ENCODE results near the gene KRTAP5-6.
"Not testable (repeated sequence)": the region's sequence is repeated elsewhere in the genome, so short reads cannot be mapped to it uniquely, and the experiment has no call there.

KRTAP5-6 gene

DNA sequence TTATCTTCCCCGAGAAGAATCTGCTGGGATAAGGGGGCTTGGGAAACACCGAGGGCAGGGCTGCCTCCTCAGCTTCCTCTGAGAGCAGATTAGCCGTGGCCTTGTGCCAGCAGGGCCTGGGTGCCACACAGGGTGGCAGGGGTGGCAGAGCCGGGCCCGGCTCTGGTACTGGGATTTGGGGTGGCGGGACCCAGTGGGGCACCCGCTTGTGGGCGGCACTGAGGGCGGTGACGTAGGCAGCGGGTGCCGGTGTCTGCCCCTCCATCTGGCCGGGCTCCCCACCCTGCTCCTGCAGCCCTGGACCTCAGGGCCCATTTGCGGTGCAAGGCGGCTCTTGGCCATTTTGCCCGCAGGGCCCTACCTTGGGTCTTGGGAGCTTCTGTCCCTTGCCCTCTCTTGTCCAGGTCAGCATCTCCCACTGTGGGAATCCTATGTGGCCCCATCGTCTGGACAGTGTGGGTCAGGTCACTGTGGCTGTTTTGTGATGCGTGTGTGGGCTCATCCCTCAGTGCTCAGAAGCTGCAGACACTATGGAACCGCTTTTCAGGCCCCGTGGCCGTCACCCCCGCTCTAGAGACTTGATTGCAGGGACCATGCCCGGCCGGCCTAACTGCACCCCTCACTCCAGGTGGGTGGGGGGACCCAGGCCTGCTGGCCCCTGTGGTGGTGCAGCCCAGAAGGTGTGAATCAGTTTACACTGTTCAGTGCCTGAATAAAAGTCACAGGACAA is 29.7 kb upstream of the KRTAP5-6 start:
- no peaks in the 10 kb centered on the region for H3K9me3 ChIP-seq (ENCODE audit: control insufficient read depth, insufficient read depth, low read length)
- no peak overlapping the region for H3K9ac ChIP-seq (ENCODE audit: low read depth, low read length)
- no peaks in the 10 kb centered on the region for H3K4me1 ChIP-seq (ENCODE audit: control insufficient read depth, insufficient read depth, low read length)
- no peaks in the 10 kb centered on the region for H3K36me3 ChIP-seq (ENCODE audit: control insufficient read depth, insufficient read depth, low read length)
- H3K4me3 ChIP-seq (ENCODE audit: low read depth, low read length) = no peak overlapping the region
- peaks cover 2% of the 10 kb centered on the region for H3K27me3 ChIP-seq (ENCODE audit: control insufficient read depth, insufficient read depth, low read length)

DNA sequence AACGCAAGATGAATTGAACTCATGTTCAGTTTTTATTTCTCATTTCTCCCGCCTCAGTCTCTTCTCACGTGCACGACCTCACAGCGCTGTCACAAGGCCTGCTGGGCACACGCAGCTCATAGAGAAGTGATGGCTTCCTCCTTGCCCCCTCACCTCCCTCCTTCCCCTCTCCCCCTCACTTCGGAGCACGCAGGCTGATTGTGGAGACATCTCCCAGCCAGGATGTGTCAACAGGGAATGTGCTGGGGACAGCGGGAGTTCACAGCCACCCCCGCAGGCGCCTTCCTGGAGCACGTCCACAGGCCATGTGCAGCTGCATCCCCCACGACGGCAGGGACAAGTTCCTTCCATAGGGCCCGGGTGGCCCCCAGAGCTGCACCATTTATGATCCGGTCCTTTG is 29.1 kb upstream of the KRTAP5-6 start:
- Histone ChIP-seq H3K9ac (ENCODE audit: low read depth, low read length) (no peak overlapping the region), H3K27me3 (ENCODE audit: control insufficient read depth, insufficient read depth, low read length) (peaks cover 2% of the 10 kb centered on the region), H3K4me3 (ENCODE audit: low read depth, low read length) (no peak overlapping the region), H3K4me1 (ENCODE audit: control insufficient read depth, insufficient read depth, low read length) (no peaks in the 10 kb centered on the region), H3K9me3 (ENCODE audit: control insufficient read depth, insufficient read depth, low read length) (no peaks in the 10 kb centered on the region), H3K36me3 (ENCODE audit: control insufficient read depth, insufficient read depth, low read length) (no peaks in the 10 kb centered on the region)

DNA sequence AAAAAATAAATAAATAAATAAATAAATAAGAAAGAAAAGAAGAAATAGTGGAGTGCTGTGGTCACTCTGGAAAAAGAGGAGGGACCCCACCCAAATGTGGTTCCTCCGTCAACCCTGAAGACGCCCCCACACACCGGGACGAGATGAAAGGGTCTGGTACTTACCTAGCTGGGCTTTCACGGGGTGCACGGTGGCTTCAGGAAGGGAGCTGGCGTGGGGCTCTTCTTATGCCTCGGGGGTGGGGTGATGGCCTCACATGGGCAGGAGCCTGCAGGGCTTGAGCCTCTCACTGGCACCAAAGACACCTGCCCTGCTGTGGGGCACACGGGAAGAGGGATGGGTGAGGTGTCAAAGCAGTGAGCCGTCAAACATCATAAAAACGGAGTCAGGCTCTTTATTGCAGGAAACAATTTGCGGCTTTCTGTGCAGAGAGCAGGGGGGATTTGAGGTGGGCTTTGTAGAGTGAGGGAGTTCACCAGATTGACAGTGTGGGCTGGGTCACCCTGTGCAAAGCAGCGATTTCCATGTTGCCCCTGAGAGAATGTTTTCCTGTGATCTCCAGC is 28.0 kb upstream of the KRTAP5-6 start:
- no peaks in the 10 kb centered on the region for H3K4me1 ChIP-seq (ENCODE audit: control insufficient read depth, insufficient read depth, low read length)
- no peak overlapping the region for H3K9ac ChIP-seq (ENCODE audit: low read depth, low read length)
- peaks cover 2% of the 10 kb centered on the region for H3K27me3 ChIP-seq (ENCODE audit: control insufficient read depth, insufficient read depth, low read length)
- H3K4me3 ChIP-seq (ENCODE audit: low read depth, low read length) = no peak overlapping the region
- H3K9me3 ChIP-seq (ENCODE audit: control insufficient read depth, insufficient read depth, low read length) = no peaks in the 10 kb centered on the region
- H3K36me3 ChIP-seq (ENCODE audit: control insufficient read depth, insufficient read depth, low read length) = no peaks in the 10 kb centered on the region

DNA sequence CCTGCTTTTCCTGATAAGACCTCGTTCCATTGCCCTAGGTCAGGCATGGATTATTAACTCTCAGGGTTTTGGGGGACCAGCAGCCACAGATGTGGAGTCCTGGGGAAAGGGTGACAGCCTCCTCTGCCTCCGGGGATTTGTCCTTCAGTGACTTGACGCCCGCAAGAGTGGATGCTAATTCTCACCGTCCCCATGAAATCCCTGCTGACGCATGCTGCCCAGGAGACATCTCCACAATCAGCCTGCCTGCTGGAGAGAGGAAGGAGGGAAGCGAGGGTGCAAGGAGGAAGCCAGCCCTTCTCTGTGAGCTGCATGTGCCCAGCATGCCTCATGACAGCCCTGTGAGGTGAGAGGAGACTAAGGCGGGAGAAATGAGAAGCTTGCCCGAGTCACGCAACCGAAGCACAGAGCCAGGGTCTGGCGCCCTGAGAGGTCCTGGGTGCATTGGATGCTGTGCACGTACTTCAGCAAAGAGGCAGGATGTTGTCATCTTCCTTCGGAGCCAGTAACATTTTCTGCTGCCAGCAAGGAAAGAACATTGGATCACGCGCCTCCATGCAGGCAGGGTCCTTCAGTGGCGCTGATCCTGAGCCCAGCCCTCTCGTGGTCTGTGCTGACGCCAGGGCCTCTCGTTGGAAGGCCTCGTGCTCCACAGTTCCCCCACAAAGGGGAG is 27.3 kb upstream of the KRTAP5-6 start:
- peaks cover 2% of the 10 kb centered on the region for H3K27me3 ChIP-seq (ENCODE audit: control insufficient read depth, insufficient read depth, low read length)
- H3K9ac ChIP-seq (ENCODE audit: low read depth, low read length) = no peak overlapping the region
- H3K4me3 ChIP-seq (ENCODE audit: low read depth, low read length) = no peak overlapping the region
- no peaks in the 10 kb centered on the region for H3K9me3 ChIP-seq (ENCODE audit: control insufficient read depth, insufficient read depth, low read length)
- no peaks in the 10 kb centered on the region for H3K36me3 ChIP-seq (ENCODE audit: control insufficient read depth, insufficient read depth, low read length)
- no peaks in the 10 kb centered on the region for H3K4me1 ChIP-seq (ENCODE audit: control insufficient read depth, insufficient read depth, low read length)

DNA sequence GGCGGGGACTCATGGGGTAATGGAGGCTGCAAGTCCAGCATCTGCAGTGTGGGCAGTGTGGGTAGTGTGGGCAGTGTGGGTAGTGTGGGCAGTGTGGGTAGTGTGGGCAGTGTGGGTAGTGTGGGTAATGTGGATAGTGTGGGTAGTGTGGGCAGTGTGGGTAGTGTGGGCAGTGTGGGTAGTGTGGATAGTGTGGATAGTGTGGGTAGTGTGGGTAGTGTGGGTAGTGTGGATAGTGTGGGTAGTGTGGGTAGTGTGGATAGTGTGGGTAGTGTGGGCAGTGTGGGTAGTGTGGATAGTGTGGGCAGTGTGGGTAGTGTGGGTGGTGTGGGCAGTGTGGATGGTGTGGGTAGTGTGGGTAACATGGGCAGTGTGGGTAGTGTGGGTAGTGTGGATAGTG is 26.5 kb upstream of the KRTAP5-6 start:
- not testable (repeated sequence) for H3K27me3 ChIP-seq (ENCODE audit: control insufficient read depth, insufficient read depth, low read length); H3K9me3 ChIP-seq (ENCODE audit: control insufficient read depth, insufficient read depth, low read length); H3K9ac ChIP-seq (ENCODE audit: low read depth, low read length); H3K4me1 ChIP-seq (ENCODE audit: control insufficient read depth, insufficient read depth, low read length); H3K4me3 ChIP-seq (ENCODE audit: low read depth, low read length); H3K36me3 ChIP-seq (ENCODE audit: control insufficient read depth, insufficient read depth, low read length)

DNA sequence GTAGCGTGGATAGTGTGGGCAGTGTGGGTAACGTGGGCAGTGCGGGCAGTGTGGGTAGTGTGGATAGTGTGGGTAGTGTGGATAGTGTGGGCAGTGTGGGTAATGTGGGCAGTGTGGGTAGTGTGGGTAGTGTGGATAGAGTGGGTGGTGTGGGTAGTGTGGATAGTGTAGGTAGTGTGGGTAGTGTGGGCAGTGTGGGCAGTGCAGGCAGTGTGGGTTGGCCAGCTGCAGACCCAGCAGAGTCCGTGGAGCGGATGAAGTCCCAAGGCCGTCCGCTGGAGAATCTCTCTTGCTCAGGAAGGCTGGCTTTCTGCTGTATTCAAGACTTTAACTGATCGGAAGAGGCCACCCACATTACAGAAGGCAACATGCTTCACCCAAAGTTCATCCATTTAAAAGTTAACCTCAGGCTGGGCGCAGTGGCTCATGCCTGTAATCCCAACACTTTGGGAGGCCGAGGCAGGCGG is 26.1 kb upstream of the KRTAP5-6 start:
- Histone ChIP-seq H3K9me3 (ENCODE audit: control insufficient read depth, insufficient read depth, low read length) (no peaks in the 10 kb centered on the region), H3K4me3 (ENCODE audit: low read depth, low read length) (no peak overlapping the region), H3K4me1 (ENCODE audit: control insufficient read depth, insufficient read depth, low read length) (no peaks in the 10 kb centered on the region), H3K9ac (ENCODE audit: low read depth, low read length) (no peak overlapping the region), H3K36me3 (ENCODE audit: control insufficient read depth, insufficient read depth, low read length) (no peaks in the 10 kb centered on the region), H3K27me3 (ENCODE audit: control insufficient read depth, insufficient read depth, low read length) (peaks cover 2% of the 10 kb centered on the region)

DNA sequence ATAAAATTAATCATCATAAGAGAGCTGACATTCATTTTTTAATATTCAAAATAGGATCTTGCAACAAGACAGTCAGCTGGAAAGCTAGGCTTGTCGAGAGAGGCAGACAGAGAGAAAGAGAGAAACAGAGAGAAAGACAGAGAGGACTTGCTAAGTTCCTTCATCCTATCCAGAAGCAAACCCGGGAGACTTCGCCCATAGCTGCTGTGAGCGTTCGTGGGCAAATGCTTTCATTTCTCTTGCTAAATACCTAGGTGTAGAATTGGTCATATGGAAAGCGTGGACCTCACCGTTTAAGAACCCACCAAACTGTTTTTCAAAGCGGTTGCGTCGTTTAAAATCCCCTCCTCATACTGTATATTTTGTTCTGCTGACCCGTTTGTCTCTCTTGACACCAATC is 25.3 kb upstream of the KRTAP5-6 start:
- Histone ChIP-seq H3K9ac (ENCODE audit: low read depth, low read length) (no peak overlapping the region), H3K4me3 (ENCODE audit: low read depth, low read length) (no peak overlapping the region), H3K9me3 (ENCODE audit: control insufficient read depth, insufficient read depth, low read length) (no peaks in the 10 kb centered on the region), H3K36me3 (ENCODE audit: control insufficient read depth, insufficient read depth, low read length) (no peaks in the 10 kb centered on the region), H3K4me1 (ENCODE audit: control insufficient read depth, insufficient read depth, low read length) (no peaks in the 10 kb centered on the region), H3K27me3 (ENCODE audit: control insufficient read depth, insufficient read depth, low read length) (peaks cover 2% of the 10 kb centered on the region)

DNA sequence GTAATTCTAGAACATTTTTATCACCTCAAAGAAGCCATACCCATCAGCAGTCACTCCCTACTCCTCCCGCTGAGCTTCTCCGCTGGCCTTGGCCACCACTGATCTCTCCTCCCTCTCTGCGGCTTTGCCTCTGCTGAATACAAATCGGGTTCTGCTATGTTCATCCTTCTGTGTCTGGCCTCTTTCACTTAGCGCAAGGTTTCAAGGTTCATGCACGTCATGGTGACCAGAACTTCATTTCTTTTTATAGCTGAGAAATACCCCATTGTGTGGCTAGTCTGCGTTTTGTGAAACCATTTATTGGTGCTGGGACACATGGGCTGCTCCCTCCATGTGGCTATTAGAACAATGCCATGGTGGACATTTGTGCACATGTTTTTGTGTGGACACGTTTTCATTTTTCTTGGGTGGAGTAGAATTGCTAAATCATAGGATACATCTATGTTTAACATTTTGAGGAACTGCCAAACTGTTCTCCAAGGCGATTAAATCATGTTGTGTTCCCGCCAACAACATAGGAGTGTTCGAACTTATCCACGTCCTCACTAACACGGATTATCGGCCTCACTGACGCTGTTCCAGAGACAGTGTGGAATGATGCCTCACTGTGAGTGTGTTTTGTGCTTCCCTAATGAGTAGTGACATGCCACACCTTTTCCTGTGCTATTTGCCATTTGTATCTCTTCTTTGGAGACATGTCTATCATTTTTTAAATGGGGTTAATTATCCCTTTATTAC is 24.2 kb upstream of the KRTAP5-6 start:
- Histone ChIP-seq H3K4me1 (ENCODE audit: control insufficient read depth, insufficient read depth, low read length) (no peaks in the 10 kb centered on the region), H3K9ac (ENCODE audit: low read depth, low read length) (no peak overlapping the region), H3K9me3 (ENCODE audit: control insufficient read depth, insufficient read depth, low read length) (no peaks in the 10 kb centered on the region), H3K36me3 (ENCODE audit: control insufficient read depth, insufficient read depth, low read length) (no peaks in the 10 kb centered on the region), H3K27me3 (ENCODE audit: control insufficient read depth, insufficient read depth, low read length) (peaks cover 2% of the 10 kb centered on the region), H3K4me3 (ENCODE audit: low read depth, low read length) (no peak overlapping the region)

DNA sequence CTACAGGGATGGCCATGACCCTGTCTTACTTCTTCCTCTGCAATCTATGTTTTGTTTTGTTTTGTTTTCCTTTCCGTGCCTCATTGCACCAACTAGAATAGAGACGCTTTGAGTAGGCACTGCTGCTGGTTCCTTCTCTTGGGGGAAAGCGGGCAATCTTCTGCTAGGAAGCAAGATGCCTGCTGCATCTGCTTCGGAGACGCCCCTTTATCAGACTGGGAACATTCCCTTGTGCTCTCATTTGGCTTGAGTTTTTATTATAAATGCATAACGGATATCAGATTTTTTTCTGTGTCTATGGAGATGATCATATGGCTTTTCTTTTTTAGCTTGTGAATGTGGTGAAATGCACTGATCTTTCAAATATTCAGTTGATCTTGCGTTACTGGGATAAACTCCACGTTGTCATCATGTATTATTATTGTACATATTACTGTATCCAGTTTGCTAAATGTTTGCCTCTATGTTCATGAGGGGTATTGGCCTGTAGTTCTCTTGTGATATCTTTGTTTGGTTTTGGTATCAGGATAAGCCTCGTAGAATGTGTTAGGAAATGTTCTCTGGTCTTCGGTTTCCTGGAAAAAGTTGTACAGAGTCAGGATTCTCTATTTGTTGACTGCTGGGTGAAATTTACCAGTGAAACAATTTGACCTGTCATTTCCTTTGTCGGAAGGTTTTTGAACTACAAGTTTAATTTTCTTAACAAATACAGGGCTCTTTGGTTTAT is 23.4 kb upstream of the KRTAP5-6 start:
- Histone ChIP-seq H3K27me3 (ENCODE audit: control insufficient read depth, insufficient read depth, low read length) (peaks cover 2% of the 10 kb centered on the region), H3K9me3 (ENCODE audit: control insufficient read depth, insufficient read depth, low read length) (no peaks in the 10 kb centered on the region), H3K36me3 (ENCODE audit: control insufficient read depth, insufficient read depth, low read length) (no peaks in the 10 kb centered on the region), H3K4me1 (ENCODE audit: control insufficient read depth, insufficient read depth, low read length) (no peaks in the 10 kb centered on the region), H3K9ac (ENCODE audit: low read depth, low read length) (no peak overlapping the region), H3K4me3 (ENCODE audit: low read depth, low read length) (no peak overlapping the region)

DNA sequence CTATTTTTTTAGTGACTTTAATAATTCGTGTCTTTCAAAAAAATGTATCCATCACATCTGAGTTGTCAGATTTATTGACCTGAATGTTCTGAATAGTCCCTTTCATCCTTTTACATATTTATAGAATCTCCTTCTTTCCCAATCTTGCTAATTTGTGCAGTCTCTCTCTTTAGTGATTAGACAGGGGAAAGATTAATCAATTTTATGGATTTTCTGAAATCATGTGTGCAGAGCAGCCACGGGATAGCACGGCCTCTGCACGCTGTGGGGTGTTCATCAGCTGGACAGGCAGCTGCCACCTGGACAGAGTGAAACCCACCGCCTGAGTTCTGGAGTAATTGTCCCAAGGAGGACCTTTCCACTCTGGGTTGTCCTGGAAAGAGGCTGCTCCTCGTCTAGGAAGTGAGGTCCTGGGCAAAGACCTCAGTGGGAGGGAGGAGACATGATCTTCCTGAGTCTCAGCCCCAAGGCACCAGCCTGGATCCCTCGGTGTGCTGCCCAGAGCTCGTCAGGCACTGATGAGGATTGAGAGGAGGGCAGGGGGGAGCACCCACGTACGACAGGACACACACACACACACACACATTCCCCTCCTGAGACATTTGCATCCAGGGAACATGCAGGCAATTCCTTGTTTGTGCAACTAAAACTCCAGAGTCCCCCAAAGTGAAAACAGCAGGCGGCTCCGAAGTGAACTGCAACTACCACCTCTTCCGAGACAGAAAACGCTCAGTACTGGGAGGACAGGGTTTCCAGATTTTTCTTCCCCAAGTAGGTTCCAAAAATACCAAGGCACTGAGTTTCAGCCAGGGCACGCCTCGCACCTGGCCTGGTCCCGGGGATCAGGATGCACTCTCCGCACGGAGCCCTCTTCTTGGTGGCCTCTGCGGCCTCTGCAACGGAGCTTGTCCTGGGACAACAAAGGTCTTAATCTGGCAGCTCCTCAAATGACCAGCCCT is 22.5 kb upstream of the KRTAP5-6 start:
- Histone ChIP-seq H3K9ac (ENCODE audit: low read depth, low read length) (no peak overlapping the region), H3K9me3 (ENCODE audit: control insufficient read depth, insufficient read depth, low read length) (no peaks in the 10 kb centered on the region), H3K4me3 (ENCODE audit: low read depth, low read length) (no peak overlapping the region), H3K4me1 (ENCODE audit: control insufficient read depth, insufficient read depth, low read length) (no peaks in the 10 kb centered on the region), H3K36me3 (ENCODE audit: control insufficient read depth, insufficient read depth, low read length) (no peaks in the 10 kb centered on the region), H3K27me3 (ENCODE audit: control insufficient read depth, insufficient read depth, low read length) (peaks cover 2% of the 10 kb centered on the region)

Measured in iPS-15b (cell line).